HL-60/S4 treated with phorbol 12-myristate 13-acetate at 8.2 ng/mL for 4 days and 3 days (cell line): ENCODE data around the gene ARHGEF4.
"Not testable (repeated sequence)": the region's sequence is repeated elsewhere in the genome, so short reads cannot be mapped to it uniquely, and the experiment has no call there.

Source experiments
- in situ Hi-C: fragments of 300-500 bp; cut with MboI; formaldehyde crosslinking; loops from 2 replicates; pipeline ENCODE4 v1.15.0; 2022; ENCODE audit warnings: low sequenced_read_pairs

Gene ARHGEF4

GRCh38 chr2:130882991-130883390, 46.3 kb downstream of the ARHGEF4 start:
- in situ Hi-C loops: no loop called here

- in situ Hi-C loops: no loop called here
These were observed 46.8 kb downstream of the ARHGEF4 start for GRCh38 chr2:130883496-130883895.

GRCh38 chr2:130884013-130884412, 47.3 kb downstream of the ARHGEF4 start:
- in situ Hi-C loops: no loop called here

GRCh38 chr2:130884503-130884902, 47.8 kb downstream of the ARHGEF4 start:
- in situ Hi-C loops: no loop called here

- in situ Hi-C loops: no loop called here
These were observed 50.9 kb downstream of the ARHGEF4 start for GRCh38 chr2:130887643-130888042.

- in situ Hi-C loops: no loop called here
These were observed 54.4 kb downstream of the ARHGEF4 start for GRCh38 chr2:130890941-130891669.

GRCh38 chr2:130891966-130892365, 55.3 kb downstream of the ARHGEF4 start:
- in situ Hi-C loops: no loop called here

- in situ Hi-C loops: no loop called here
These were observed 56.4 kb downstream of the ARHGEF4 start for GRCh38 chr2:130892793-130893785.

- in situ Hi-C loops: no loop called here
These were observed 57.7 kb downstream of the ARHGEF4 start for GRCh38 chr2:130894326-130894942.

GRCh38 chr2:130896813-130897212, 60.1 kb downstream of the ARHGEF4 start:
- in situ Hi-C loops: no loop called here

GRCh38 chr2:130898553-130898952, 61.8 kb downstream of the ARHGEF4 start:
- in situ Hi-C loops: no loop called here

- in situ Hi-C loops: no loop called here
These were observed 62.6 kb downstream of the ARHGEF4 start for GRCh38 chr2:130899306-130899705.

- in situ Hi-C loops: no loop called here
These were observed 64.3 kb downstream of the ARHGEF4 start for GRCh38 chr2:130901061-130901460.

- in situ Hi-C loops: not testable (repeated sequence)
These were observed 64.9 kb downstream of the ARHGEF4 start for GRCh38 chr2:130901626-130902025.

GRCh38 chr2:130908832-130909231, 72.1 kb downstream of the ARHGEF4 start:
- in situ Hi-C loops: no loop called here

- in situ Hi-C loops: no loop called here
These were observed 74.2 kb downstream of the ARHGEF4 start for GRCh38 chr2:130910931-130911330.

- in situ Hi-C loops: no loop called here
These were observed 74.8 kb downstream of the ARHGEF4 start for GRCh38 chr2:130911482-130911881.

- in situ Hi-C loops: no loop called here
These were observed 75.3 kb downstream of the ARHGEF4 start for GRCh38 chr2:130911996-130912395.

GRCh38 chr2:130912471-130912870, 75.8 kb downstream of the ARHGEF4 start:
- in situ Hi-C loops: no loop called here

- in situ Hi-C loops: no loop called here
These were observed 77.2 kb downstream of the ARHGEF4 start for GRCh38 chr2:130913891-130914290.

- in situ Hi-C loops: no loop called here
These were observed 78.4 kb downstream of the ARHGEF4 start for GRCh38 chr2:130915149-130915548.
